ENCODE results near the gene VMP1. TPM values are rescaled to one million over a fixed set of nuclear protein-coding genes. Genes with fewer than 3 reads are reported as not detected.

VMP1 gene
- total and polyA plus RNA-seq, 2 of the 13 experiments (the other 11 are each of a cell fraction or from before 2014, with no cell fraction given) = 186 to 271 TPM

DNA sequence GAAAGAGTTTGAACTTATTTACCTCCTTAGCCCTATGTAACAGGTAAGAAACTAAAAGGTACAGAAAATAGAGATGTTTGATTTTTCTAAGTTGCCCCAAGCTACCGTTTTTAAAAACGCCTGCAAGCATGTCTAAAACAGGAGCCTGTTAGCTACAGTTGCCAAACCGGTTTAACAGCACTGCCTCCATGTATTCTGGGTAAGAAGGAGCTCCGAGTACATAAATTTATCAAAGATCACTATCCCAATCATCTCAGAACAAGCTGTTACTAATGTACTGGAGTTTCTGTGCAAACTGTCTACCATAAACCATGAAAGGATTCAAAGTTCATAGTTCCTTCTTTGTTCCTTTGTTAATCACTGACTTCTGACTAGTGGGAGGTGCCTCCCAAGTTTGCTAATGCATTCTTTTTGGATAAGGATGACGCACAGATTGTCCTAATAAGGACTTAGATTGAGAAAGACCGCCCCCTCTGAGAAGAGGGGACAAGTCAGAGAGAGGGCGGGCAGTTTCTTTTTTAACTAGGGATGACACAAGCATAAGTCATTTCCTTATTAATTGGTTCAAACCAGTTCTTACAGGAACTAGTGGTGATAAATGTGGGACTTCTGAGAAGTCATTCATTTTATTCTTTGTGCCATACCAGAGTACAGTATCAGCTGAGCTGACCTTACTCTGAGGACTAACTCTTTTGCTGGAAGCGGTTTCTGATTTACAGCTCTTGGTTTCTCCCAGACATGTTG lies 130.0 kb downstream of the VMP1 start (continued):
- TF ChIP-seq, protein P1, sequence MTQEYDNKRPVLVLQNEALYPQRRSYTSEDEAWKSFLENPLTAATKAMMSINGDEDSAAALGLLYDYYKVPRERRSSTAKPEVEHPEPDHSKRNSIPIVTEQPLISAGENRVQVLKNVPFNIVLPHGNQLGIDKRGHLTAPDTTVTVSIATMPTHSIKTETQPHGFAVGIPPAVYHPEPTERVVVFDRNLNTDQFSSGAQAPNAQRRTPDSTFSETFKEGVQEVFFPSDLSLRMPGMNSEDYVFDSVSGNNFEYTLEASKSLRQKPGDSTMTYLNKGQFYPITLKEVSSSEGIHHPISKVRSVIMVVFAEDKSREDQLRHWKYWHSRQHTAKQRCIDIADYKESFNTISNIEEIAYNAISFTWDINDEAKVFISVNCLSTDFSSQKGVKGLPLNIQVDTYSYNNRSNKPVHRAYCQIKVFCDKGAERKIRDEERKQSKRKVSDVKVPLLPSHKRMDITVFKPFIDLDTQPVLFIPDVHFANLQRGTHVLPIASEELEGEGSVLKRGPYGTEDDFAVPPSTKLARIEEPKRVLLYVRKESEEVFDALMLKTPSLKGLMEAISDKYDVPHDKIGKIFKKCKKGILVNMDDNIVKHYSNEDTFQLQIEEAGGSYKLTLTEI (CRISPR knock-in tag; conservative IDR thresholded peaks at IDR 0.05) = no peak
- TF ChIP-seq SMAD1 (CRISPR knock-in tag; IDR thresholded peaks at IDR 0.05; ENCODE audit: borderline replicate concordance, low read depth) = no peak
- TF ChIP-seq, protein P2, sequence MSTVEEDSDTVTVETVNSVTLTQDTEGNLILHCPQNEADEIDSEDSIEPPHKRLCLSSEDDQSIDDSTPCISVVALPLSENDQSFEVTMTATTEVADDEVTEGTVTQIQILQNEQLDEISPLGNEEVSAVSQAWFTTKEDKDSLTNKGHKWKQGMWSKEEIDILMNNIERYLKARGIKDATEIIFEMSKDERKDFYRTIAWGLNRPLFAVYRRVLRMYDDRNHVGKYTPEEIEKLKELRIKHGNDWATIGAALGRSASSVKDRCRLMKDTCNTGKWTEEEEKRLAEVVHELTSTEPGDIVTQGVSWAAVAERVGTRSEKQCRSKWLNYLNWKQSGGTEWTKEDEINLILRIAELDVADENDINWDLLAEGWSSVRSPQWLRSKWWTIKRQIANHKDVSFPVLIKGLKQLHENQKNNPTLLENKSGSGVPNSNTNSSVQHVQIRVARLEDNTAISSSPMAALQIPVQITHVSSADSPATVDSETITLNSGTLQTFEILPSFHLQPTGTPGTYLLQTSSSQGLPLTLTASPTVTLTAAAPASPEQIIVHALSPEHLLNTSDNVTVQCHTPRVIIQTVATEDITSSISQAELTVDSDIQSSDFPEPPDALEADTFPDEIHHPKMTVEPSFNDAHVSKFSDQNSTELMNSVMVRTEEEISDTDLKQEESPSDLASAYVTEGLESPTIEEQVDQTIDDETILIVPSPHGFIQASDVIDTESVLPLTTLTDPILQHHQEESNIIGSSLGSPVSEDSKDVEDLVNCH (CRISPR knock-in tag; IDR thresholded peaks at IDR 0.05) = no peak
- no peak for TF ChIP-seq ETV6 (CRISPR knock-in tag; conservative IDR thresholded peaks at IDR 0.05)
- TF ChIP-seq FOSL1 (CRISPR knock-in tag; IDR thresholded peaks at IDR 0.05; ENCODE audit: borderline replicate concordance) = peak; percentile 67
- TF ChIP-seq, protein P3, sequence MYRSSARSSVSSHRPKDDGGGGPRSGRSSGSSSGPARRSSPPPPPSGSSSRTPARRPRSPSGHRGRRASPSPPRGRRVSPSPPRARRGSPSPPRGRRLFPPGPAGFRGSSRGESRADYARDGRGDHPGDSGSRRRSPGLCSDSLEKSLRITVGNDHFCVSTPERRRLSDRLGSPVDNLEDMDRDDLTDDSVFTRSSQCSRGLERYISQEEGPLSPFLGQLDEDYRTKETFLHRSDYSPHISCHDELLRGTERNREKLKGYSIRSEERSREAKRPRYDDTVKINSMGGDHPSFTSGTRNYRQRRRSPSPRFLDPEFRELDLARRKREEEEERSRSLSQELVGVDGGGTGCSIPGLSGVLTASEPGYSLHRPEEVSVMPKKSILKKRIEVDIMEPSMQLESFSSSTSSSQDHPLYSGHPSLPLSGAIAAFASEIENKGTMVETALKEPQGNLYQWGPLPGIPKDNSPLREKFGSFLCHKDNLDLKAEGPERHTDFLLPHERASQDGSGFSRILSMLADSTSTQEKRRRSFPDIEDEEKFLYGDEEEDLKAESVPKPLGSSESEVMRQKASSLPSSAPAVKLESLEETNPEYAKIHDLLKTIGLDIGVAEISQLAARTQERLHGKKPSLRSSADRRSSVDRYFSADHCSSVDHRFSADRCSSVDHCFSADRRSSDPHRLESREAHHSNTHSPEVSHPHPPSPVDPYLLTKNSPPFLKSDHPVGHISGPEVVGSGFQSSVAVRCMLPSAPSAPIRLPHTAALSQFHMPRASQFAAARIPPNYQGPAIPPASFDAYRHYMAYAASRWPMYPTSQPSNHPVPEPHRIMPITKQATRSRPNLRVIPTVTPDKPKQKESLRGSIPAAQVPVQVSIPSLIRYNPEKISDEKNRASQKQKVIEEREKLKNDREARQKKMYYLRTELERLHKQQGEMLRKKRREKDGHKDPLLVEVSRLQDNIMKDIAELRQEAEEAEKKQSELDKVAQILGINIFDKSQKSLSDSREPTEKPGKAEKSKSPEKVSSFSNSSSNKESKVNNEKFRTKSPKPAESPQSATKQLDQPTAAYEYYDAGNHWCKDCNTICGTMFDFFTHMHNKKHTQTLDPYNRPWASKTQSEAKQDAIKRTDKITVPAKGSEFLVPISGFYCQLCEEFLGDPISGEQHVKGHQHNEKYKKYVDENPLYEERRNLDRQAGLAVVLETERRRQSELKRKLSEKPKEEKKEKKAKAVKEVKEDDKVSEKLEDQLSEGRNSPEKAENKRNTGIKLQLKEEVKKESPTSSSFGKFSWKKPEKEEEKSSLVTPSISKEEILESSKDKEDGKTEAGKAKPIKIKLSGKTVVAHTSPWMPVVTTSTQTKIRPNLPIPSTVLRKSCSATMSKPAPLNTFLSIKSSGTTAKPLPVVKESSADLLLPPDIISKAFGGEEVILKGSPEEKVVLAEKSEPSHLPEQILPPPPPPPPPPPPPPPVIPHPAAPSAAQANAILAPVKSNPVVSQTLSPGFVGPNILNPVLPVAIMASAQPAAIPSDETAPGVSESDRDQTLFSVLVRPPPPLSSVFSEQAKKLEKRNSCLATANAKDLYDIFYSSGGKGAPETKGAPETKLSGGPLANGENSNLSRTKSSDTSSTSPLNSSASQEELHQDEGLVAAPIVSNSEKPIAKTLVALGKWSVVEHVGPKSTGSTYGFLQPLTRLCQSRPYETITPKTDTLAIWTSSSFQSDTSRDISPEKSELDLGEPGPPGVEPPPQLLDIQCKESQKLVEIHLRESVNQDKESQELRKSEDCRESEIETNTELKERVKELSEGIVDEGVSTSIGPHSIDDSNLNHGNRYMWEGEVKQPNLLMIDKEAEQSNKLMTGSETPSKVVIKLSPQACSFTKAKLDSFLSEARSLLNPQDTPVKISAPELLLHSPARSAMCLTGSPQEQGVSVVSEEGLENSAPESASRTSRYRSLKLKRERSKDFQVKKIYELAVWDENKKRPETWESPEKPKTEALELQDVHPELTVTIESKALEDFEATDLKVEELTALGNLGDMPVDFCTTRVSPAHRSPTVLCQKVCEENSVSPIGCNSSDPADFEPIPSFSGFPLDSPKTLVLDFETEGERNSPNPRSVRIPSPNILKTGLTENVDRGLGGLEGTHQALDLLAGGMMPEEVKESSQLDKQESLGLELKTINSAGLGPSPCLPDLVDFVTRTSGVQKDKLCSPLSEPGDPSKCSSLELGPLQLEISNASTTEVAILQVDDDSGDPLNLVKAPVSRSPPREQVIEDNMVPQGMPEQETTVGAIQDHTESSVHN (CRISPR knock-in tag; IDR thresholded peaks at IDR 0.05) = no peak
- TF ChIP-seq POLR2AphosphoS2 (IDR thresholded peaks at IDR 0.05; ENCODE audit: low read depth, low read length) = peak; percentile 98
- TF ChIP-seq, protein P4, sequence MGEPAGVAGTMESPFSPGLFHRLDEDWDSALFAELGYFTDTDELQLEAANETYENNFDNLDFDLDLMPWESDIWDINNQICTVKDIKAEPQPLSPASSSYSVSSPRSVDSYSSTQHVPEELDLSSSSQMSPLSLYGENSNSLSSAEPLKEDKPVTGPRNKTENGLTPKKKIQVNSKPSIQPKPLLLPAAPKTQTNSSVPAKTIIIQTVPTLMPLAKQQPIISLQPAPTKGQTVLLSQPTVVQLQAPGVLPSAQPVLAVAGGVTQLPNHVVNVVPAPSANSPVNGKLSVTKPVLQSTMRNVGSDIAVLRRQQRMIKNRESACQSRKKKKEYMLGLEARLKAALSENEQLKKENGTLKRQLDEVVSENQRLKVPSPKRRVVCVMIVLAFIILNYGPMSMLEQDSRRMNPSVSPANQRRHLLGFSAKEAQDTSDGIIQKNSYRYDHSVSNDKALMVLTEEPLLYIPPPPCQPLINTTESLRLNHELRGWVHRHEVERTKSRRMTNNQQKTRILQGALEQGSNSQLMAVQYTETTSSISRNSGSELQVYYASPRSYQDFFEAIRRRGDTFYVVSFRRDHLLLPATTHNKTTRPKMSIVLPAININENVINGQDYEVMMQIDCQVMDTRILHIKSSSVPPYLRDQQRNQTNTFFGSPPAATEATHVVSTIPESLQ (CRISPR knock-in tag; conservative IDR thresholded peaks at IDR 0.05) = peak; percentile 72
- no peak for TF ChIP-seq REXO4 (CRISPR knock-in tag; IDR thresholded peaks at IDR 0.05; ENCODE audit: borderline replicate concordance)
- TF ChIP-seq MYNN (CRISPR knock-in tag; IDR thresholded peaks at IDR 0.05; ENCODE audit: low read depth) = no peak
- TF ChIP-seq MEIS1 (CRISPR knock-in tag; IDR thresholded peaks at IDR 0.05; ENCODE audit: borderline replicate concordance) = no peak; the same call in 1 of the 2 replicates
- TF ChIP-seq ATF7 (IDR thresholded peaks at IDR 0.05) = peak; percentile 82
- peak; percentile 64; the same call in 1 of the 2 replicates for TF ChIP-seq ATF7 (CRISPR knock-in tag; IDR thresholded peaks at IDR 0.05)
- no peak for TF ChIP-seq ZNF543 (CRISPR knock-in tag; IDR thresholded peaks at IDR 0.05)
